ENCODE measurements around the gene RAG2.

DNA sequence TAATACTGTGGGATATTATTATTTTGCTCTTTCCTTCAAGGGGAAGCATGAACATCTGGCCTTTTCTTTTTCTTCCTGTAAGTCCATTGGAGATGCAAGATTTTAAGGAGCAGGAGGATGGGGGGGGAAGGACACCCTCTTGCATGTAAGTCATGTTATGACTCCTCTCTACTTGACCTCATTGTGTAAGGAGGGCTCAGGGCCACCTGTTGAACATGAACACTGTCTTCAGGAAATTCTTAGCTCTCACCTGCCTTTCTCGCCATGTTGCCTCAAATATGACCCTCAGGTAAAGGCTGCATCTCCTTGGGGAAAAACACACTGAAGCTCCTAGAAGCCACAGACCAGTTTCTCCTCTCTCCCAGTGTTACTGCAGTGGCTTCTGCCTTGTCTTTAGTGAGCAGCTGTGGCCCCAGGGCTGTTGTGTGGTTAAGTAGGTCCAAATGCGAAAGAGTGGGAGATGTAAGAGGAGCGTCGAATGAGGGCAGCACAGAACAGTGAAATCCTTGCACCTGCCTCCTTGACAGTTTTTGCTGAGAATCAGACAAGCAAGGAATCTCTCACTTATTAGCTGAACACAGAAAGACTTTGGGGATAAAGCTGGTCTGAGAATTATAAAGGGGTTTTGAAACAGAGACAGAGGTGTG is 31.5 kb downstream of the RAG2 start:
- TF ChIP-seq, protein P1, sequence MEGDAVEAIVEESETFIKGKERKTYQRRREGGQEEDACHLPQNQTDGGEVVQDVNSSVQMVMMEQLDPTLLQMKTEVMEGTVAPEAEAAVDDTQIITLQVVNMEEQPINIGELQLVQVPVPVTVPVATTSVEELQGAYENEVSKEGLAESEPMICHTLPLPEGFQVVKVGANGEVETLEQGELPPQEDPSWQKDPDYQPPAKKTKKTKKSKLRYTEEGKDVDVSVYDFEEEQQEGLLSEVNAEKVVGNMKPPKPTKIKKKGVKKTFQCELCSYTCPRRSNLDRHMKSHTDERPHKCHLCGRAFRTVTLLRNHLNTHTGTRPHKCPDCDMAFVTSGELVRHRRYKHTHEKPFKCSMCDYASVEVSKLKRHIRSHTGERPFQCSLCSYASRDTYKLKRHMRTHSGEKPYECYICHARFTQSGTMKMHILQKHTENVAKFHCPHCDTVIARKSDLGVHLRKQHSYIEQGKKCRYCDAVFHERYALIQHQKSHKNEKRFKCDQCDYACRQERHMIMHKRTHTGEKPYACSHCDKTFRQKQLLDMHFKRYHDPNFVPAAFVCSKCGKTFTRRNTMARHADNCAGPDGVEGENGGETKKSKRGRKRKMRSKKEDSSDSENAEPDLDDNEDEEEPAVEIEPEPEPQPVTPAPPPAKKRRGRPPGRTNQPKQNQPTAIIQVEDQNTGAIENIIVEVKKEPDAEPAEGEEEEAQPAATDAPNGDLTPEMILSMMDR (IDR thresholded peaks at IDR 0.05; ENCODE audit: poor library complexity): no peak
- TF ChIP-seq EZH2 (IDR thresholded peaks at IDR 0.05; ENCODE audit: borderline replicate concordance): no peak
